T follicular helper cell (primary cell): ENCODE data around the gene PGLYRP4.

Experiments
- DNase-seq: peaks from one replicate; pipeline ENCODE4 v3.0.0-alpha.2; 2020; ENCODE audit warnings: low read depth

PGLYRP4 gene

GRCh38 chr1:153288634-153289275 is 59.9 kb downstream of the PGLYRP4 start:
- DNase-seq: no peak
